ENCODE results near the gene AKR1C1.
"Not testable (repeated sequence)": the region's sequence is repeated elsewhere in the genome, so short reads cannot be mapped to it uniquely, and the experiment has no call there.

AKR1C1 gene

GRCh38 chr10:4983615-4984216 is 20.5 kb downstream of the AKR1C1 start:
- DNase-seq (ENCODE audit: low read depth) = no peak

GRCh38 chr10:4984223-4984622 is 21.0 kb downstream of the AKR1C1 start:
- DNase-seq (ENCODE audit: low read depth) = no peak

GRCh38 chr10:4984971-4985594 is 21.9 kb downstream of the AKR1C1 start:
- DNase-seq (ENCODE audit: low read depth) = no peak

GRCh38 chr10:4988000-4988641 is 24.9 kb downstream of the AKR1C1 start:
- not testable (repeated sequence) for DNase-seq (ENCODE audit: low read depth)

GRCh38 chr10:4990217-4990616 is 27.0 kb downstream of the AKR1C1 start:
- no peak for DNase-seq (ENCODE audit: low read depth)

GRCh38 chr10:4991463-4991862 is 28.2 kb downstream of the AKR1C1 start:
- DNase-seq (ENCODE audit: low read depth) = not testable (repeated sequence)

- DNase-seq (ENCODE audit: low read depth) = not testable (repeated sequence)
Measured at GRCh38 chr10:4992564-4992963, 29.3 kb downstream of the AKR1C1 start.

GRCh38 chr10:4994260-4994659 is 31.0 kb downstream of the AKR1C1 start:
- not testable (repeated sequence) for DNase-seq (ENCODE audit: low read depth)

- DNase-seq (ENCODE audit: low read depth) = no peak
Measured at GRCh38 chr10:4998671-4999070, 35.5 kb downstream of the AKR1C1 start.

GRCh38 chr10:5002013-5002727 is 39.0 kb downstream of the AKR1C1 start:
- DNase-seq (ENCODE audit: low read depth) = no peak

GRCh38 chr10:5003127-5004029 is 40.2 kb downstream of the AKR1C1 start, which contains the start of gene AKR1C2:
Gene AKR1C2, minus strand, starts transcription at chr10:5003857. Its CDS starts 22 bp downstream, at chr10:5003835.
- DNase-seq (ENCODE audit: low read depth) = not testable (repeated sequence)

- not testable (repeated sequence) for DNase-seq (ENCODE audit: low read depth)
Measured at GRCh38 chr10:5004030-5004385, 40.8 kb downstream of the AKR1C1 start.

- not testable (repeated sequence) for DNase-seq (ENCODE audit: low read depth)
Measured at GRCh38 chr10:5004501-5004900, 41.3 kb downstream of the AKR1C1 start.

- DNase-seq (ENCODE audit: low read depth) = not testable (repeated sequence)
Measured at GRCh38 chr10:5008857-5009548, 45.8 kb downstream of the AKR1C1 start.

- DNase-seq (ENCODE audit: low read depth) = not testable (repeated sequence)
Measured at GRCh38 chr10:5010043-5010442, 46.8 kb downstream of the AKR1C1 start.

GRCh38 chr10:5011392-5011791 is 48.2 kb downstream of the AKR1C1 start:
- DNase-seq (ENCODE audit: low read depth) = not testable (repeated sequence)

- DNase-seq (ENCODE audit: low read depth) = no peak
Measured at GRCh38 chr10:5012595-5012994, 49.4 kb downstream of the AKR1C1 start.

GRCh38 chr10:5013385-5013784 is 50.2 kb downstream of the AKR1C1 start:
- no peak for DNase-seq (ENCODE audit: low read depth)

- DNase-seq (ENCODE audit: low read depth) = not testable (repeated sequence)
Measured at GRCh38 chr10:5014200-5014910, 51.1 kb downstream of the AKR1C1 start.

- DNase-seq (ENCODE audit: low read depth) = no peak
Measured at GRCh38 chr10:5014936-5015335, 51.7 kb downstream of the AKR1C1 start.

Measured in activated T-cell treated with anti-CD3 and anti-CD28 coated beads for 1 hour (primary cell).